GM12872 (cell line): ENCODE data around the gene OR6B2.

ENCODE experiments used
- TF ChIP-seq, protein P1 (sequence below): IDR thresholded peaks from 3 replicates; pipeline ENCODE4 v1.5.1; 2011; ENCODE audit warnings: low read depth, mild to moderate bottlenecking, low read length, moderate library complexity; ENCODE audit not compliant: insufficient read depth

The OR6B2 gene

DNA sequence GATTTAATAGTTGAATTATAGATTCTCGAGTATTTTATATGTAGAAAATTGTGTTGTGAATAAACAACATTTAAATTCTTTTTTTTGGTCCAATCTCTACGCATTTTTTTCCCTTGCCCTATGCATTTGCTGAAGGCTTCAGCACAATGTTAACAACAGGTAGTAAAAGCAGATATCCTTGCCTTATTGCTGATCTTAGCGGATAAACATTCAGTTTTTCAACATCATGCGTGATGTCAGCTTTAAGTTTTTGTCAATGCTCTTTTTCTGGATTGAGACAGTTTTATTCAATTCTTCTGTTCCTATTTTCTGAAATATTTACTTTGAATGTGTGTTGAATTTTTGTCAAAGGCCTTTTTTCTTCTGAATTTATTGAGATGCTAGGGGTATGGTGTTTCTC lies 34.7 kb upstream of the OR6B2 start:
- TF ChIP-seq, protein P1, sequence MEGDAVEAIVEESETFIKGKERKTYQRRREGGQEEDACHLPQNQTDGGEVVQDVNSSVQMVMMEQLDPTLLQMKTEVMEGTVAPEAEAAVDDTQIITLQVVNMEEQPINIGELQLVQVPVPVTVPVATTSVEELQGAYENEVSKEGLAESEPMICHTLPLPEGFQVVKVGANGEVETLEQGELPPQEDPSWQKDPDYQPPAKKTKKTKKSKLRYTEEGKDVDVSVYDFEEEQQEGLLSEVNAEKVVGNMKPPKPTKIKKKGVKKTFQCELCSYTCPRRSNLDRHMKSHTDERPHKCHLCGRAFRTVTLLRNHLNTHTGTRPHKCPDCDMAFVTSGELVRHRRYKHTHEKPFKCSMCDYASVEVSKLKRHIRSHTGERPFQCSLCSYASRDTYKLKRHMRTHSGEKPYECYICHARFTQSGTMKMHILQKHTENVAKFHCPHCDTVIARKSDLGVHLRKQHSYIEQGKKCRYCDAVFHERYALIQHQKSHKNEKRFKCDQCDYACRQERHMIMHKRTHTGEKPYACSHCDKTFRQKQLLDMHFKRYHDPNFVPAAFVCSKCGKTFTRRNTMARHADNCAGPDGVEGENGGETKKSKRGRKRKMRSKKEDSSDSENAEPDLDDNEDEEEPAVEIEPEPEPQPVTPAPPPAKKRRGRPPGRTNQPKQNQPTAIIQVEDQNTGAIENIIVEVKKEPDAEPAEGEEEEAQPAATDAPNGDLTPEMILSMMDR = no peak

DNA sequence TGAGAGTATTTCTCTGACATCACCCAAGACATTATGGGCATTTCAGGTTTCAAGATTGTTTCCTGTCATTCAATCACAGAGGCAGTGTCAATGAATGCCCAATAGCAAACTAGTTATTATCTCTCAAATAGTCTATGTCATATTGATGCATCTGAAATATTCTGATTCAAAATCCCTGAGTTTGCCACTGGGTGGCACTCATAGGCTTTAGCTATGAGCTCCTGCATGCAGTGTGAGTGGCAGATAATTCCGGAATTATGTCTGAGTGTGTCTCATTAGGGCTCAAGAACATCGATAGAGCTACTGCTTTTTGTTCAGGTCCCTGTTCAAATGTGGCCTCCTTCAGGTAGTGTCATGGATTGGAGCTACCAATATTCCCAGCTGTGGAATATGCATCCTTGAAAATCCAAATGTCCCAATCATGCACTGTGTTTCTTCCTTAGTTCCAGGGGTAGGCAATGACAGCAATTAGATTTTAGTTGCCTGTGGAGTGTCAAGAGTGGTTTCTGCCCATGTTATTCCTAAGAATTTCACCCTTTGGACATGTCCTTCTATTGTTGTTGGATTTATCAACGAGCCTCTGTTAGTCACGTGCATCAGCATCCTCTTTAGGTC lies 30.9 kb upstream of the OR6B2 start:
- TF ChIP-seq, protein P1 = peak; percentile 55

DNA sequence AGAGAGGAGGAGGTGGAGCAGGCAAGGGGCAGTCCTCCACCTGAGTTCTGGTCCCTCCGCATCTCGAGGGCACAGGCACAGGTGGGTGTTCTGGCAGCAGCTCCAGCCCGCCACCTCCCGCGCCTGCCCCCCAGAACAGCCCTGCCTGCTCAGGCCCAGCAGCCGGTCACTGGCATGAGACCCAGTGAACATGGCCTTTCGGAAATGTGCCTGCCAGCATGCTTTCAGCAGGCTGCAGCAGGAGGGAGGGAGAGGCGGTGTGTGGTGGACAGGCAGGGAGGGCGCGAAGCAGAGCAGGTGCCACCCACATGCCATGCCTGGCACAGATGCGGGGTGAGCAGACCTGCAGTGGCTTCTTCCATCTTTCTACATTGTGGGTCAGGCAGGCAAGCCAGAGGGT lies 26.4 kb upstream of the OR6B2 start:
- TF ChIP-seq, protein P1 = no peak

DNA sequence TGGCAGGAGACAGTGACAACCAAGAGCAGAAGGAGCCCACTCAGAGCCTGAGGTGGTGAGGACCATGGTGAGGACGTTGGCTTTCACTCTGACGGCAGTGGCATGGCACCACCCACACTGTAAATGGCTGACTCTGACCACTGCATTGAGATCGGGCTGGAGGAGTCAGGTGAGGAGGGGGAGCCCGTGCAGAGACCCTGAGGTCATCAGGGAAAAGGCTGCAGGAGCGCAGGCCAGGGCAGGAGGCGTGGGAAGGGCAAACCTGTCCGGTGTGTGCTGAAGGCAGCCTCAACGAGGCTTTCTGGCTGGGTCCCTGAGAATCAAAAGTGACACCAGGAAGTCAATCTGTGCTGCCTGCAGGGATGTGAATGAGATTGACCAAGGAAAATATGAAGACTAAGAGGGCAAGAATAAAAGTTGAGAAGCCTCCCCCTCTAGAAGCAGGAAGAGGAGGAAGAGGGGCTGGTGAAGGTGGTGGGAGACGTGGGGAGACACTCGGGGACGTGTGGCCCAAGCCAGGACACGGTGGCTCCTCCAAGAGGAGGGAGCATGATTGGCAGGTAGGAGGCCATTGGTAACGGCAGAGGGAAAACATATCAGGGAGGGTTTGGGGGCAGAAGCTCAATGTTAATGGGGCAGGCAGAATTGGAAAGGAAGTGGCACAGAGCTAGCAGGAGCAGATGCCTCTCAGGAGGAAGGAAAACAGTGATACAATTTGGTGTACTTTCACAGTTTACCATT lies 25.1 kb upstream of the OR6B2 start:
- TF ChIP-seq, protein P1 = no peak

DNA sequence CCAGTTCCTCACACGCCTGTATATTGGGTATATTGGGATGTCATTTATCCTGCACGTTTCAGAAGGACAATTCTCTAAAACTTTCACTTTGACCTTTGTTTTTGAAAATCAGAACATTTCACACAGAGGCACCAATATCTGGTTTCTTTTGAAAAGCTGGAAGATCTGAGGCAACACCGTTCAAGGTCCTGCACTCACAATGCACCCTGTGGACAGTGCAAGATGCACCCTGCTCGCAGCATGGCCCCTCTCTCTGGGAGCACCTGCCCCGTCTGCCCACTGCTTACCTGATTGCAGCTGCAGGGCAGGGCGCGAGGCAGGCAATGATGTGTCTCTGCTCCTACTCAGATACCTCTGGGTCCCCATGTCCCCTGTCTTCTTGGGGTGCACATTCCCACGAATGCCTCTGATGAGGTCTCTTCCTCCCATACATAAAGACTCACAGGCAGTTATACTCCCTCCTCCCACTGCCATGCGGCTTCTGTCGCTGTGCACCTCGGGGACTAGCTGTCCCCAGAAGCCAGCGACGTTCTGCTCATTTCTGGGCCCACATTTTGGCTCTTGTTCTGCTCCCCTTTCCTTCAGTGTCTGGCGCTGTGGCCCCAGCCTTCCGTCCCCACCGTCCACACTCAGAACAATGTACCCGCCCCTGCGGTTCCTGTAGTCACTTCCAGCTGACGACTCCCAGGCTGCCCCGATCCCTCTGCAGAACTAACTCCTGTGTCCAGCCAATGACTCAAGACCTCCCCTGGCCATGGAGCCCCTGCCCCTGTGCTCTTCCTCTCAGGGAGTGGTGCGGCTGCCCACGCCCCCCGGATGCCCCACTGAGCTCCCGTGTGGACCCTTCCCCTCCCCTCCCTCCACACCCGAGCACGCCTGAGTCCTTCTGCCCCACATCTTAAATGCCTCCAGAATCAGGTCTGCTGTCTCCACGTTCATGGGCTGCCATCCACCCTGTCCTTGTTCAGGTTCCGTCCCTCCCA lies 23.2 kb upstream of the OR6B2 start, which contains the start of gene OR6B3:
TSS of gene OR6B3 (minus strand) at position 349 of the 983 bp plus-strand sequence.
- TF ChIP-seq, protein P1 = no peak

DNA sequence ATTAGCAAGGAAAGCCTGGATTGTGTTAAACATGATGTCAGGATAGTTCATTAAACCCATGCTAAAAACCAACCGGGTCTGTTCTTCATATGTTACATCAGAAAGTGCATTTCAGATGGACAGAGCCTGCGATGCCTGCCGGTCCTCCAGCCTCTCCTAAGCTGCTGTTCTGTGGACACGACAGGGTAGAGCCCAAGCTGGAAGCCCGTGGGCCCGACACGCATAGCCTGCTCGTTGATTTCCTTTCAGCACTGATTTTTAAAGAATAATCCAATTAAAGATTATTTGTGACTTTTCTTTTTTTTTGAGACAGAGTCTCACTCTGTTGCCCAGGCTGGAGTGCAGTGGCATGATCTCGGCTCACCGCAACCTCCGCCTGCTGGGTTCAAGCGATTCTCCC lies 22.3 kb upstream of the OR6B2 start:
- TF ChIP-seq, protein P1 = no peak

DNA sequence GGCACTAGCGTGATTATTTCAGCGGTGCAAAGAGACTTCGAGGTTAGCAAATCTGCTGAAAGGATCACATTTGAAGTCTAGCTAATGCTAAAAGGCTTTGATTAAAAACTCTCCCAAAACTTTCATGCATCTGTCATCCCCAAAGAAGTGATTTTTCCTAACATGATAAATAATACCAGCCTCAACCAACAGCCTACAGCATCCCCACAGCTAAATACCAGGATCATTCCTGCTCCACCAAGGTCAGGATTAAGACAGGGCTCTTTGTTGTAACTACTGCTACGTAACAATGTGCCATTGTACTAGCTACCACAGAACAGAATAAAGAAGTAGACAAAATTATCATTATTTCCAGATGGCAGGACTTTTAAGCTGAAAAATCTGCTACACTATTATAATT lies 21.5 kb upstream of the OR6B2 start:
- TF ChIP-seq, protein P1 = no peak
